NCI-H748 treated with DMSO at 0.1 percent for 48 hours (cell line): ENCODE results near the gene NFASC.

Experiments
- DNase-seq: peaks from one replicate; lab custom pipeline; 2025; lab: John Stamatoyannopoulos, UW

Gene NFASC

DNA sequence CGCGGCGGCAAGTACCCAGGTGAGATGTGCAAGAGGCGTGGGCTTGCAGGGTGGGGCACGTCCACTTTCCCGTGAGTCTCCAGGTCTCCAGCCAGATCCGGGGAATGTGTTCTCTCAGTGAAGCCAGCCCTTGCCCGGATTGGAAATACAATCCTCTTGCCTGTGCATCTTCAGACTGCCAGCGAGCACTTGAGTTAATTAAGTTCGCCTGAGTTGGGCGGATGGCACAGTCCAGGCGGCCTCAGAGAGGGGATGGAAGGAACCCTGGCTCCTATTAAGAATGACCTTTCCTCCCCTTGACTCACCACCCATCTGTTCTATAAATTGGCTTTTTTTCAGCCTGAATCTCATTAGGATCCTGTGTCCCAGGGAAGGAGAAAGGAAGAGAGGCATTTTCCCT is 139.0 kb downstream of the NFASC start:
- DNase-seq: no peak

DNA sequence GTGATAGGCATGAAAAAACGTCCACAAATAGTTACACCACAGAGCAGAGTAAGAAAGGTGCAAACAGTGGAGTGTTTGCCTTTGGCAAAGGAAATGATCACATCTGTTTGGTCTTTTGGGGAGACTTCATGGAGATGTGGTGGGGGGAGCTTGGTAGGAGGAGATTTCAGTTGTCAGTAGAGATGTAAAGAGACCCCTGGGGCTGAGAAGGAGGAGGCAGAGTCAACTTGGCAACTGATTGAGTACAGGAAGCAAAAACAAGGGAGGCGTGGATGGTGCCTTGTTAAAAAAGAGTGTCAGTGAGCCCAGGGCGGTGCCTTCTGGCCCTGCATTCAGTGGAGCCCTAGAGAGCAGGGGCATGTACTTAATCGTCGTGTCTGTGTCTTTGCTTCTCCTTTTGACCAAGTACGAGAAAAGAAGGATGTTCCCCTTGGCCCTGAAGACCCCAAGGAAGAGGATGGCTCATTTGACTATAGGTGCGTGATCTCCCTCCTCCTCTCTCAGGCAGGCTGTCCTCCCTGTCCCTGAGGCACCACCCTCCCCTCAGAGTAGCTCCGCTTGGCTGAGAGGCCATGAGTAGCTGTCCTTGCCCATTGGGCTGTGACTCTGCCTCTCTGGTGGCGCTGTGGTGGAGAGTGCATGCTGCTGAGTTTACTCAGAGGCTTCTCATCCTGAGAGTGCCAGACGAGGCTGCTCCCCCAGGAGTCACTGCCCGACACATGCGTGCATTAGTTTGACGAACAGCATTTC is 141.9 kb downstream of the NFASC start:
- no peak for DNase-seq

DNA sequence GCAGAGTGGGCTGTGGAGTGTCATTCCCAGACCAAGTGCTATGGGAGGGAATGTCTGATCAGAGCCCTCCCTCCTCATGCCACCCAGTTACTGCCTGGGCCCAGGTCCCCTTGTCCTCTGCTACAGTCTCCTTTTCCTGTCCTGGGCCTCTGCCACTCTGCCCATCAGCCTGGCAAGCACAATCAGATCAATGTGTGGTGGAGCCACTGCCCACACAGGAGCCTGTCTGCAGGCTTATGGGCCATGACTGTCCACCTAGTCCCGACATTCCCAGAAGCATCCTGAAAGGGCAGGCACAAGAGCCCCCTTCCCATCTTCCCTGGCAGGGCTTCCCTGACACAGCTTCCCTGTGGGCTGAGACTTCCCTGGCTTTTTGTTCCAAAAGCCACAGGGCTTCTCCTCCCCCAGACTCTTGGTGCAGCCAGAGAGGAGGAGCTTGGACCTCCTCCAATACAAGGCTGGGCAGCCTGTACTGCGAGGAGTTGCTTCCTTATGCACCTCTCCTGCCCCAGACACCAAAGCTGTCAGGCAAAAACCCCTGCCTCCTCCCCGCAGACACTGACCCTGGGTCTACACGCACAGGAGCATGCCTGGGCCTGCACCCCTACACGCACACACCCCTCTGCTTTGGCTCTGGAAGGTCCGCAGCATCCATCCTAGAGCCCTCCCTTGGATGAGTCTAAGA is 143.2 kb downstream of the NFASC start:
- DNase-seq: no peak

DNA sequence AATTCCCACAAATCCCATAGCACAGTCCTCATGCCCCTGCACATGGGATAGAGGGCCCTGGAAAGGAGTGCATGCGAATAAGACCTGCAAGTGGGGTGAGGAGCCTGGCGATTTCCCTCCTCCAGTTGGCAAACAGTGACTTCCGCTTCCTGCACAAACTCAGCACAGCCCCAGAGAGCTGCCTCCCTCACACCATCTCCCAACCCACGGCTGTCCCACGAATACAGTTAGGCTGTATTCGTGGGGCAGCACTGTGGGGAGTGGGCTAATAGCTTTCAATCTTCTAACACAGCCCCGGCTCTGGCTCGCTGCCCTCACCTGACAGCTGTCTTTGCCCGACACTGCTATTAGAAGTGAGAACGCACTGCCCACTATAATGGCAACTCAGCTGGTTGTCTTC is 144.1 kb downstream of the NFASC start:
- DNase-seq: no peak

DNA sequence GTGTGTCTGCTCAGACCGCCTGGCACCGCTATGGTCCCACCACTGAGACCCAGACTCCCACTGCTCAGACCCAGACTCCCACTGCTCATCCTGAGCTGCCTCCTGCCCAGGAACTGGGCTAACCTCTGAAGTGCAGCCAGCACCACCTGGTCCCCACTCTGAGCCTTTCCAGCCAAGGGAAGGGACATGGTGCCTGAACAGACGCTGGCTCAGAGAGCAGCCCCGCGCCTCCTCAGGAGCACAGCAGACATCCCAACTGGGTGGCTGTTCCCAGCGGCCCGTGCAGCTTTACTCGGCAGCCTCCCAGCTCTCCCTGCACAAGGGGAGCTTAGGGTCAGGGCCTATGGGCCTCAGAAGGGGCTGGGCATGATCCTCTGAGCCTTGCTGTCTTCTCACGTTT is 144.6 kb downstream of the NFASC start:
- DNase-seq: no peak

DNA sequence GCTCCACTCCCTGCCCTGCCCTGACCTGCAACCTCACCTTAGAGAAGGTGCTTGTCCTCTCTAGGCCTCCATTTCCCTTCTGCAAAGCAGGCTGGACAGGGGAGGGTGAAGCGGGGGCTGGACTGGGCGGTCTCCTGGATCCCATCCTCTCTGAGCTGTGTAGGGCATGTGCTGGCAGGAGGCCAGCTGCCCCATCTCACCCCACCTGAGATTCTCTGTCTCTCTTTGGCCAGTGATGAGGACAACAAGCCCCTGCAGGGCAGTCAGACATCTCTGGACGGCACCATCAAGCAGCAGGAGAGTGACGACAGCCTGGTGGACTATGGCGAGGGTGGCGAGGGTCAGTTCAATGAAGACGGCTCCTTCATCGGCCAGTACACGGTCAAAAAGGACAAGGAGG is 145.4 kb downstream of the NFASC start:
- DNase-seq: no peak

DNA sequence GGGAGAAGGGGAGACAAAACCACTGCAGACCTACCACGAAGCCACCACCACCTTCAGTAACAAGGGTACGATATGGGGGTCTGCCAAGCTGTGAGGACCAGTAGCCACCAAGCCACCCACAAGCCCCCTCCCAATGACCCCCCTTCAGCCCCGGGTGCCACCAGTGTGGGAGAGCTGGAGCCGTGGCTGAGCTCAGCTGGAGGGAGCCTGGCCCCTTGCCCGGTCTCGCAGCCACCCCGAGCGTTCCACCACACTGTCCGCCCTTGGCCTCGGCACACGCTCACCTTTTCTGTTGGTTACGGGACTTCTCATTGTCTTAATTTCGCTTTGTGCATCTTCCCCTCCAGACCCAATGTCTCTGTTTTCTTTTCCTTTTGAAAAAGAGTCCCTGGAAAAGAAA is 145.9 kb downstream of the NFASC start:
- DNase-seq: no peak

DNA sequence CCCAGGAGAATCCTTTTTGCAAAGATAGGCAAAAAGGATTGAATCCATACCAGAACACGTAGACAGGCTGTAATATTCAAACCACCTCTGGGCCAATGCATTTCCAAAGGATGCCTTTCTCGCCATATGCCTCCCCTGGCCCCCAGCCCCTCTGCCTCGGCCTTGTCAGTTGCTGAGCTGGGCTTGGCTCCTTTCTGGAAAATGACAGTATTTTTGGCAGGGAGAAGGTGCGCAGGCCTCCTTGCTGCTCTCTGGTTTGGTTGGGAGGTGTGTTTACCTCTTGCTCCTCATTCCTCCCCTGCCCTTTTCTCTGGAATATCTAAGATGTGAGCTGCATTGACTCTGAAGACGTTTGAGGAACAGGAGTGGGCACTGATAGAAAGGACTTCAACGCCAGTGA is 146.3 kb downstream of the NFASC start:
- DNase-seq: no peak

DNA sequence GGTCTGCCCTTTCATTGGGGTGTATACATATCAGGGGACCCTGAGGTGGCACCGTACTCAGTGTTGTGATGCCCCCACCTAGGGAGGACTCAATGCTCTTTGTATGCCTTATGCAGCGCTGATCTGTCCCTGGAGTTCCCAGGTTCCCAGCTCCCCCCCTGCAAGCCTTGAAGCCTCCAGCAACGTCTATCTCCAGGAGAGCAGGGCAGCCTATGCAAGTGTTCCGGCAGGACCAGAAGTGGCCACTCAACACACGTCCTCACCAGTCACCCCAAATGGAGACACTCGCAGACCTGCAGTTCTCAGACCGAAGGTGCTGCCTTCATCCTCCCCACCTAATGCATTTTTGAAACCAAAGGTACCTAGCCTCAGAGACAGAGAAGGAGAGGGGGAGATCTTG is 147.1 kb downstream of the NFASC start:
- no peak for DNase-seq

DNA sequence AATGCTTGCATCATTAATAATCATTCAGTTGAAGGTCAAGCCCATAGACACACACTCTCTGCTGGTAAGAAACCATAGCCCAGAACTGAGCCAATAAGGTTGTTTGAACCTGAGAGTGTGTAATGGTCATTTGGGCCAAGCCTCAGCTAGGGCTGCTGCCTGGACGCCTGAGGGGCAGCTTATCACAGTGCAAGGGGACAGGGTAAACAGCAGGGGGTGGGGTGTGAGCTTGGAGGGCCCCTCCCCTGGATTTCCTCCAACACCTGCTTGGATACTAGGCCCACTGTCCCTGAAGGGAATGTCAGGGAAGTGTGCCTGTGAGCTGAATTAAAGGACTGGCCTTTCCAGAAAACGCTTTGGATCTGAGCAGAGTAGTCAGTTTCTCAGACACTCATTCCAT is 147.7 kb downstream of the NFASC start:
- no peak for DNase-seq

DNA sequence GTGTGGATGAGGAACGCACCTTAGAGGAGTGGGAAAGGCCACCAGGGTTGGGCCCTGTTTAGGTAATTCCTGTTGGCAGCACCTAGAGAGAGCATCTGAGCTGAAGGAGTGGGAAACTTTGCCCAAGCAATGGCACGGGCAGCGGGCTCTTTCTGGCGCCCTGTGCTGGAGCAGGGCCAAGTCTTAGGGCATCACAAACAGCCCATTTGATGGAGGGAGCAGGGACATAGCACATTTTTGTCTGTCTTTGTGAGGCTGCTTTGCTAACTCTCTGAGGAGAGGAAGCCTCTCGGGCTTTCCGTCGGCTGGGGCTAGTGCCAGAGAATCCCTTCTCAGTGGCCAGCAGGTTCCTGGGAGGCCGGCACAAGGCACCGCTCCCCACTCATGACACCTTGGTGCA is 149.8 kb downstream of the NFASC start:
- DNase-seq: no peak

DNA sequence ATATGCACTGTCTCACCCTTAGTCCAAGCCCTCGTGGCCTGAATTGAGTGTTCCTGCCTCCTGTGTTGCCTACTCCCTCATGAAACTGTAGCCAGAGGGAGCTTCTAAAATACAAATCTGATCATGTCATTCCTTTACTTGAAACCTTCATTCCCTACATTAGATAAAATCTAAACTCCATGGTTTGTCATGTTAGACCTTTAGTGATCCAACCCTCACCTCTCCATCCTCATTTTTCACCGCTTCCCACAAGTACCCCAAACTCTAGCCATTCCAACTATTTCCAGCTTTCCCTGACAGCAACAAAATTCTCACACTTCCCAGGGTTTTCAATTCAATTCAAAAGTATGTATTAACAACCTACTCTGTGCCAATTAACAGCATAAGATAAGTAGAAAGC is 154.0 kb downstream of the NFASC start:
- no peak for DNase-seq

DNA sequence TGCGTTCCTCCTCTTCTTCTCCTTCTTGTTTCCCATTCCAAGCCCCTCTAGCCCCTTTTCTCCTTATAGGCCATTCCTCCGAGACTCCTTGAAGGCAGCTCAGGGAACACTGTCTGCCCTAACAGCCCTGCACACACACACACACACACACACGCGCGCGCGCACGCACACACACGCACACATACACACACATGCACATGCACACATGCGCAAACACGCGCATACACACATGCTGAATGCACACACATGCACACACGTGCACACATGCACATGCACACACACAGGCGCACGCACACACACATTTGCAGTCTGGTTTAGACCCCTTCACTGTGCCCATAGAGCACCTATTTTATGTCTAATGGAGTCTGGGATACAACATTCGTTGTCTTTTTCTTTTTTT is 154.6 kb downstream of the NFASC start:
- no peak for DNase-seq

DNA sequence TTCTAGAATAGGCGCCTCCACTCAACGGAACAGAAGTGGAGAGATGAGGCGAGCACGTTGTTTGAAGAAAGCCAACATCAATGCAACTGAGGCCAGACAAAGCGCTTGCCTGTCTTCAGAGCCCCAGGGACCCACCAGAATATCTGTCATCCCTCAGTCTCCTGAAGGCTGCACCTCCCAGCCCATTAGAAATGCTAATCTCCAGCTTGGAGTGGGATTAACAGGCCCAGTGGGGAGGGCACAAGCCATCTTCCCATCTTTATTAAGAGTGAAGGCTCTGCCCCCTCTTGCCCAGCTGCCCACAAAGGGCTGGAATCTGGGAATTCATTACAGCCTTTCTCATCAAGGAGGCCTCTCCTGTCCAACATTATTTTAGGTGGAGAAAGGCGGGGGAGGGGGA is 155.5 kb downstream of the NFASC start:
- no peak for DNase-seq

DNA sequence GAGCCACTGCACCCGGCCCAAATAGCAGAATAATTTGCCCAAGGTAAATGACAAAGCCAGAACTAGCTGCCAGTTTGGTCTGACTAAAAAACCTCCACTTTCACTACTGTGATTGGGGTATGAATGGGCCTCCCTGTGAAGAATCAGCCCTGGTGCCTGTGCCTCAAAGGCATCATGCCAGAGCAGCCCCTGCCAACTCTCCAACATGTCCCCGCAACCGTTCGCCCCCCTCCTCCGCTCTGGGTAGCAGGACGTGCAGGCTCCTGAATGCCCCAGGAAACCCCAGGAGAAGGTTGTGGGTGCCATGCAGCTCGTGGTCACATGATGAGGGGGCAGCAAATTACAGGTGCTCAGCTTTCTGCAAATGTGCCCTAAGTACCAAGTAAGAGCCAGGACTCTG is 157.7 kb downstream of the NFASC start:
- no peak for DNase-seq

DNA sequence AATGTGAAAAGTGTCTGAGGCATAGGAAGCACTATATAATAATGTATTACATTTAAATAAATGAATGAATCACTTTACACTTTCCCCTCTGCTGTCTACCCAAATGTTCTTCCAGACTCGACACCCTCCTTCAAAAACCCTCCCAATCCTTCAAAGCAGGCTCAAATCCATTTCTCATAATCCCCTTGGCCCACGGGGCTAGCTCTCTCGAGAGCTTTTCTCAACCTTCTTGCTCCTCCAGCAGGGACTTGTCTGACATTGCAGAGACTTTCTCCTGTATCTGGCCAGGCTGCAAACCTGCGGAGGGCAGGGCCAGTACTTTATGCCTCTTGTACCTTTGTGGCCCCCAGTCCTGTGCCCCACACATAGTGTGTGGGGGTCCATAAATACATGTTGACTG is 158.3 kb downstream of the NFASC start:
- DNase-seq: no peak

DNA sequence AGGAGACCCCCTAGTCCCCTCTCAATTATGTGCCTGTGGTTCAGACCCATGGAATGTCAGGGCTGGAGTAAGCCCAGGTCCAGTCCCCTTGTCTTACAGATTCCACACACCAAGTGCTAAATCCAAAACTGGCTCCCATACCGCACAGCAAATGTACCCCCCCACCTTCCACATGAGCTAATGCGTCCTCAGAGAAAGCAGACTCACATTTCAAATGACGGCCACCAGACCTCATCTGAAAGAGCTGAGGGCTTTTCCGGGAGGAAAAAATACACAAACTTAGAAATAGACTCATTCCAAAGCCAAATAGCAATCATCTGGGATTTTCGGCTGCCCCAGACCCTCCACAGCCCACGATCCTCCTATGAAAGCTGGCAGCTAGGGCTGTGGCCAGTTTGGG is 159.6 kb downstream of the NFASC start:
- no peak for DNase-seq

DNA sequence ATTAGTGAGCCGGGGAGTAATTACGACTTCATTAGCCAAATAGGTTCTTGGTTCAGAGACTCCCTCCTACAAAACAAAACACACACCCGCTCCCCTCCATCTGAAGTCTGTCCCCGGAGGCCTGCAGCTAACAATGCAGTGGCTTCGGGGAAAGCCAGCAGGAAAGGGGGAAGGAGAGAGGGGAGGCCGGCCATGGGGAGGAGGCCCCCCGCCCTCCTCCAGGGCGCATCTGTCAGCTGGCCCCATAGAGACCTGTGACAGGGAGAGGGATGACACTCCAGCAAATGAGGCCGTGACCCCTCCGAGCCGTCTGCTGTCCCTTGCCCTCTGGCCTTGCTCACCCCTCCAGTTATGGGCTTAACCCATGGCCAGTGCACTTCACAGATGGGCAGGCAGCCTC is 160.2 kb downstream of the NFASC start:
- no peak for DNase-seq

DNA sequence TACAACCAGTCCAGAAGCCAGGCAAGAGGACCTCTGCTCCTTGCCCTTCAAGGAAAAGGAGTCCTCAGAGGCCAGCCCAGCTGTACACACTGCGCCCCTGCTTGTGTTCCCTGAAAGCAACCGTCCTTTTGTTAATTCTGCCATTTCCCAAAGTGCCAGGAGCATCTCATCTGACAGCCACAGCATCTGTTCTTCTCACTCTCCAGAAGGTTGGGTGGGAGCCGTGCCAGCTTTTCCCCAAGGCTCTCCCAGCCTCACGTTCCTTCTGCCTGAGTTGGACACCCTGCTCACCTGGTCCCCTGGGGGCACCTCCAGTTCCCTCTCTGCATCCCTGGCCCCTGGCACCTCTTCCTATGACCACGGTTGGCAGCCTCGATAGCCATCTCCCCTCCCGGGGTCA is 161.8 kb downstream of the NFASC start:
- no peak for DNase-seq

DNA sequence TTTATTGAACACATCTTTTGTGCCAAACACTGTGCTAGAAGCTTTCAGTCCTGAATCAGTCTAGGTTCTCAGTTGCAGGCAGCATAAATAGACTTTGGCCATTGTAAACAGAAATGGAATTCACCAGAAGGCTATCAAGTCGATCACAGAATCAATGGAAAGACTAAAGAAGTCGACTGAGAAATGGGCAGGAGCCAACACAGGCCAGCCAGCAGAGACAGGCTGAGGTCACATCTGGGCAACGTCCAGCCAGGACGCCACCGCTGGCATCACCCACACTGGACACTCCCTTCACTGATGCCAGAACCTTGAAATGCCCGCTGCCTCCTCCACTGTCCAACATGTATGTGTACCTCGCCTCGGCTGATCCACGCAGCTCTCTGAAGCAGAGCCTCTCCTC is 166.9 kb downstream of the NFASC start:
- DNase-seq: no peak

DNA sequence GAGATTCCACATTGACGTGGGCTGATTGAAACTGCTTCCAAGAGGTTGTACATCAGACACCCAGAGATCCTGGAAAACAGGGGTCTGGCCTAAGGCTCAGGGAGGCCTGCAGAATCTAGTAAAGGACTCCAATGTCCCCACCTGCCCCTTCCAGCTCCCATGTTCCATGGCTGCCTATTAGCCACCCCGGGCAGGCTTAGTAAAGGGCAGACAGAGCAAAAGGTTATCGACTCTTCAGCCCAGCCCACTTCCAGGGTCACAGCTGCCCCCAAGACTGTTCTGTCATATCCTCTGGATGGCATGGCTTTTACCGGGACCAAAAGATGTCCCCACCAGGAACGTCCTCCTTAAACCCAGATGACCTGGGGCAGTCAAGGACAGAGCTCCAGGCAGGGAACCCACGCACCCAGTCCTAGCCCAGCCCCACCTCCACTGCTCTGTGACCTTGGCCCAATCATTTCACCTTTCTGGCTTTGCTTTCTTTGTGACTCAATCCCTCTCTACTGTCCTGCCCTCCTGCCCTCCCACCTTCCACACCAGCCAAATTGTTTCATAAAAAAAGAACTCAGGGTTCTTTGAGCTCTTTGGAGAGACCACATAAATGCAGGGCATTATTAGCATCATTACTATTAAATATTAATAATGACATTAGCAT is 167.6 kb downstream of the NFASC start:
- no peak for DNase-seq

DNA sequence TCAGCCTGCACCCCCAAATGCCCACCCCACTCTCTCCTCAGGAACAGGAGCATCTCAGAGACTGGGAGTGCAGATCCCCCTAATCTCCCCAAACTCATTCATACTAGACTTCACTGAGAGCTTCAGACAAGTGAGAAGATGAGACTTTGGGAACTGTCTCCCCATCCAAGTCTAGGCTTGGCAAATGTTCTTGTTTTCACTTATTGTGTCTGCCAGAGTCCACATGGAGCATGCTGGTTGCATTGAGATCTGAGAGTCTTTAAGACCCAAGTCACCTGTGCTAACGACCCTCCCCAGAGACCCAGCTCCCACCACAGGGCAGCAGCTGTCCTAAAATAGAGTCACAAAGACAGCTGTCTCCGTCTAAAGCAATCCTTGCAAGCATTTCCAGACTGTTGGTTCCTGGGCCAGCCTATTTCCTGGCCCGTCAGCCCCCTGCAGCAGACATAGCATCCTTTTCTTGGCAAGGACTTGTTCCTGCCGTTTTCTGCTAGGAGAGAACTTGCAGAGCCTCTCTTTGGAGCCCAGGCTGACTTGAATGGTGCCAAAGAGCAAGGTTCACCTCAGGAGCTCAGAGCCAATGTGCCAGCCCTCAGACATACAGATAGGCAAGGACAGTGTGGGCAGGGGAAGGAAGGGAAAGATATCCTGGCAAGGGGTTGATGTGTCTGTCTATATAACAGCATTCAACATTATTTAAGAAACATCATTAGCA is 170.5 kb downstream of the NFASC start:
- no peak for DNase-seq
